ENCODE data around the gene ANO6.
"Not testable (repeated sequence)": the region's sequence is repeated elsewhere in the genome, so short reads cannot be mapped to it uniquely, and the experiment has no call there.

The ANO6 gene, protein sequence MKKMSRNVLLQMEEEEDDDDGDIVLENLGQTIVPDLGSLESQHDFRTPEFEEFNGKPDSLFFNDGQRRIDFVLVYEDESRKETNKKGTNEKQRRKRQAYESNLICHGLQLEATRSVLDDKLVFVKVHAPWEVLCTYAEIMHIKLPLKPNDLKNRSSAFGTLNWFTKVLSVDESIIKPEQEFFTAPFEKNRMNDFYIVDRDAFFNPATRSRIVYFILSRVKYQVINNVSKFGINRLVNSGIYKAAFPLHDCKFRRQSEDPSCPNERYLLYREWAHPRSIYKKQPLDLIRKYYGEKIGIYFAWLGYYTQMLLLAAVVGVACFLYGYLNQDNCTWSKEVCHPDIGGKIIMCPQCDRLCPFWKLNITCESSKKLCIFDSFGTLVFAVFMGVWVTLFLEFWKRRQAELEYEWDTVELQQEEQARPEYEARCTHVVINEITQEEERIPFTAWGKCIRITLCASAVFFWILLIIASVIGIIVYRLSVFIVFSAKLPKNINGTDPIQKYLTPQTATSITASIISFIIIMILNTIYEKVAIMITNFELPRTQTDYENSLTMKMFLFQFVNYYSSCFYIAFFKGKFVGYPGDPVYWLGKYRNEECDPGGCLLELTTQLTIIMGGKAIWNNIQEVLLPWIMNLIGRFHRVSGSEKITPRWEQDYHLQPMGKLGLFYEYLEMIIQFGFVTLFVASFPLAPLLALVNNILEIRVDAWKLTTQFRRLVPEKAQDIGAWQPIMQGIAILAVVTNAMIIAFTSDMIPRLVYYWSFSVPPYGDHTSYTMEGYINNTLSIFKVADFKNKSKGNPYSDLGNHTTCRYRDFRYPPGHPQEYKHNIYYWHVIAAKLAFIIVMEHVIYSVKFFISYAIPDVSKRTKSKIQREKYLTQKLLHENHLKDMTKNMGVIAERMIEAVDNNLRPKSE

GRCh38 chr12:45215419-45216229, at the start of gene ANO6:
Gene ANO6 (plus strand): TSS chr12:45216095. CDS start chr12:45216322, 227 bp downstream.
- DNase-seq: peak; percentile 97

- DNase-seq: no peak
Observed at GRCh38 chr12:45168976-45169375, 46.9 kb upstream of the ANO6 start.

GRCh38 chr12:45170456-45171042, 45.3 kb upstream of the ANO6 start:
- peak; percentile 52 for DNase-seq

DNA sequence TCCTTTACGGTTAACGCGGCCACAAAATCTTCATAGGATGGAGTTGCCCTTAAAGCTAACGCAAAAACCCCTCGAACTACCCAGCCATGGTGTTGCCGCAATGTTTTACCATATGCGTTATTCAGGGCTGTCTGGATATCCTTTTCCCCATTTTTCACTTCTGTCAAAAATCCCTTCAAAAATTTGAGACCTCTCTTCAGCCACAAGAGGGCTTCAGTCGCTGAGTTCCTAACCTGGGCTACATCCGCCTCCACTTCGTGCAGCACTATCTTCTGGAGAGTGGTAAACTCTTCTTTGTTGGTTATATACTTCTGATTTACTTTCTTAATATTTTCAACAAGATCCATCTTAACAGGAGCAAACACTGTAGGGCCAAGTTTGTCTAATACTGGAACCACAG, 42.6 kb upstream of the ANO6 start:
- not testable (repeated sequence) for DNase-seq

- DNase-seq: no peak
Observed at GRCh38 chr12:45174595-45174994, 41.3 kb upstream of the ANO6 start.

- DNase-seq: no peak
Observed at GRCh38 chr12:45178771-45179170, 37.1 kb upstream of the ANO6 start.

DNA sequence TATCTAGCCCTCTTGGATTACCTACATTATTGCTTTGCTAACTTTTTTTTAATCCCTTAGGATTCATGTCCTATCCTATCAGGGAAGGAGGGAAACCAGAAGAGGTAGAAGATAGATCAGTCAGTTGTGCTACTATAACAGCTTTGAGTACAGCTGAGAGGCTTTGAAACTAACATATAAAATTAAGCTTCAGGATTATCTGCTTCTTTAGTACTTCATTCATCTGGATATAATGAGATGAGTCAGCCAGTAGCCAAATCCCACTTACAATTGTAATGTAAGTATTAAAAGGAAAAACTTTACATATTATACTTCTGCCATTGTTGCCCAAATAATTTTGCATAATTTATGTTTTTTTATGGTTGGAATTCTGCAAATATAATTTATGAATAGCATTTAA, 33.4 kb upstream of the ANO6 start:
- no peak for DNase-seq

DNA sequence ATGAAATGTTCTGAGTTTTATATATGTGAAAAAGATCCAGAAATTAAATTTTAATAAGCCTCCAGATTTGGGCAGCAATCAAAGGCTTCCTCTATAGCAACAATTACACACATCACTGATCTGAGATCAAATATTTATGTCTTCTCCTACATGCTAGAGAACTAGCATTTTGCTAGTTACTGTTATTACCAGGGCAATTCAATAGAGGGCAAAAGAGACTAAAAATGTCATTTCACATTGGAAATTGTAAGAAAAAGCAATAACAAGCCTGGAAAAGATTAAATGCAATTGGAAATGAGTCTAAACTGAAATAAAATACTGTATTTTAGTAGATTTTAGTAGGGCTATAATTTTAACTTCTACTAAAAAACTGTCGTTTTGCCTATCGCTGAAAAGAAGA, 32.6 kb upstream of the ANO6 start:
- DNase-seq: peak; percentile 25

- DNase-seq: no peak
Observed at GRCh38 chr12:45184147-45184963, 31.5 kb upstream of the ANO6 start.

- DNase-seq: no peak
Observed at GRCh38 chr12:45186762-45187161, 29.1 kb upstream of the ANO6 start.

- DNase-seq: no peak
Observed at GRCh38 chr12:45189766-45190403, 26.0 kb upstream of the ANO6 start.

DNA sequence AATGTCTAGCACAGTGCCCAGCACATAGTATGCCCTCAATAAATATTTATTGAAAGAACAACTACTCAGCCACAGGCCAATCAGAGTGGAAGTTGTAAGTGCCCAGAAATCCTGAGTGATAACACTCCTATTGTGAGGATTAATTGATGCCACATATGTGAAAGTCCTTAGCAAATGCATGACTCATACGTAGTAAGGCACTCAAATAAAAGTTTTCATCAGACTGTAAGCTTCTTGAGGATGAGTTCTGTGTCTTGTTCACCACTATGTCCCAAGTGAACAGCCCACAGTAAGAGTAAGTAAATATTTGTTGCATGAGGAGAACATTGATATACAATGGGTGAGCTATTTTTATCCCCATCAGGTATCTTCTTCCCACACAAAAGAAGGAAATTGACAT, 24.7 kb upstream of the ANO6 start:
- DNase-seq: no peak

DNA sequence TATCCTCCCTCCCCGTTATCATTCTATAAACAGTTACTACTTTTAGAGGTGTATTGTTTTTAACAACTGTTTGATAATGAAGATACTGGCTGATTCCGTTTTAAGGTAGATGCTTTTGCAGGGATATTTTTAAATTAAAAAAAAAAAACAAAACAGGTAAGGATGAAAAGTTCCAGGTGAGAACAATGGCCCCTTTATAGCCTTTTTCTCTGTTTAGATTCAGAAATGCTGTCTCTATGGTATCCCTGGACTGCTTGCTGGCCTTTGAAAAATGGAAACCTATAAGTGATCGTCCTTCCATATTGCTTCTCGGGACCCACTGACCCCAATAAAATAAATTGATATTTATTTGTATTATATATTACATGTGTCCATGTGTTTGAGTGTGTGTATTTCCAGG, 23.2 kb upstream of the ANO6 start:
- DNase-seq: no peak

- no peak for DNase-seq
Observed at GRCh38 chr12:45200491-45201043, 15.3 kb upstream of the ANO6 start.

GRCh38 chr12:45203767-45204166, 12.1 kb upstream of the ANO6 start:
- DNase-seq: no peak

- no peak for DNase-seq
Observed at GRCh38 chr12:45204757-45205156, 11.1 kb upstream of the ANO6 start.

DNA sequence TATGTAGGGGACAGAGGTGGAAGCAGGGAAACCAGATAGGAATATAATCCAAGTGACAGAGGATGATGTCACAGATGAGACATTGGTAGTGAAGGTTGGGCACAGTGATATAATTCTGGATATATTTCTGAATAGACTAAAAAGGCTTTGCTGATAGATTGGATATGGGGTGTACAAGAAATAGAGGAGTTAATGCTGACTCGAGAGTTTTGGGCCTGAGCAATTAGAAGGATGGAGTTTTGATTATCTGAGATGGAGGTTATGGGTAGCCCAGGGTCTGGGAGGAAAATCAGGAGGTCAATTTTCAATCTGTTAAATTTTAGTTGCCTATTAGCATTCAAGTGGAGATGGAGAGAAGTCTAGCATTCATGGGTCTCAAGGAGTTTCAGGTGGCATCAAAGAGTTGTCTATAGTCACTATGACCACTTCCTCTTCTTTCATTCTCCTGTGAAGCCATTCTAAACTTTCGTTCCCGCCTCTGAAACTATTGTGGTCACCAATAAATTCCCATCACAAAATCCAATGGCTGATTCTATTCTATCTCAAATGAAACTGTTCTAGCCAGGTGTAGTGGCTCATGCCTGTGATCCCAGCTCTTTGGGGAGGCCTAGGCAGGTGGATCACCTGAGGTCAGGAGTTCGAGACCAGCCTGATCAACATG, 10.6 kb upstream of the ANO6 start:
- DNase-seq: no peak

- peak; percentile 33 for DNase-seq
Observed at GRCh38 chr12:45208604-45209487, 7.0 kb upstream of the ANO6 start.

- DNase-seq: no peak
Observed at GRCh38 chr12:45209784-45210183, 6.1 kb upstream of the ANO6 start.

Measured in retina (tissue), 1 donor.